ENCODE data around the gene PTCD2.

DNA sequence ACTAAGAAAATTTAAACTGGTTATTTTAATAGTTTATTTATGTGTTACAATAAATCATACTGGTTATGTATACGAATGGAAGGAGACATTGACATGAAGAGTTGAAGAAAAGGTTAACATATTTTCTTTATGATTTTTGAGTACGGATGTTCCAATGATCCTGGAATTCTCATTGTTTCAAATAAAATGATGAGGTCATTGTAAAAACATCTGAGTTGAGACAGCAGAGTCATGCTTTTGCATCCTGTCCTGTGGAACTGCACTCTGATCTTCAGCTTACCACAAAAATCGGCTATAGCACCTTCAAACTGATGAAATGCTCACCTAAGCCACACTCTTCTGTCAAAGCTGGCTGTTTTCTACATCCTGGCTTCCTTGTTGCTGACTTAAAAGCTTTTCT lies 67.8 kb downstream of the PTCD2 start:
- TF ChIP-seq, protein P1, sequence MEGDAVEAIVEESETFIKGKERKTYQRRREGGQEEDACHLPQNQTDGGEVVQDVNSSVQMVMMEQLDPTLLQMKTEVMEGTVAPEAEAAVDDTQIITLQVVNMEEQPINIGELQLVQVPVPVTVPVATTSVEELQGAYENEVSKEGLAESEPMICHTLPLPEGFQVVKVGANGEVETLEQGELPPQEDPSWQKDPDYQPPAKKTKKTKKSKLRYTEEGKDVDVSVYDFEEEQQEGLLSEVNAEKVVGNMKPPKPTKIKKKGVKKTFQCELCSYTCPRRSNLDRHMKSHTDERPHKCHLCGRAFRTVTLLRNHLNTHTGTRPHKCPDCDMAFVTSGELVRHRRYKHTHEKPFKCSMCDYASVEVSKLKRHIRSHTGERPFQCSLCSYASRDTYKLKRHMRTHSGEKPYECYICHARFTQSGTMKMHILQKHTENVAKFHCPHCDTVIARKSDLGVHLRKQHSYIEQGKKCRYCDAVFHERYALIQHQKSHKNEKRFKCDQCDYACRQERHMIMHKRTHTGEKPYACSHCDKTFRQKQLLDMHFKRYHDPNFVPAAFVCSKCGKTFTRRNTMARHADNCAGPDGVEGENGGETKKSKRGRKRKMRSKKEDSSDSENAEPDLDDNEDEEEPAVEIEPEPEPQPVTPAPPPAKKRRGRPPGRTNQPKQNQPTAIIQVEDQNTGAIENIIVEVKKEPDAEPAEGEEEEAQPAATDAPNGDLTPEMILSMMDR (IDR thresholded peaks at IDR 0.05): no peak
- TF ChIP-seq POLR2A (IDR thresholded peaks at IDR 0.05): no peak

All from heart left ventricle (tissue), 13 donors.